Neural progenitor cell (in vitro differentiated cells): ENCODE data around the gene MORC2. TPM values are rescaled to one million over a fixed set of nuclear protein-coding genes. Genes with fewer than 3 reads are reported as not detected.

Experiments
- DNase-seq: peaks from one replicate; pipeline ENCODE4 v3.0.0-alpha.2; 2016; ENCODE audit warnings: low spot score
- H2AFZ ChIP-seq: fragments of 200-600 bp; sonication (generic); replicated peaks from 2 replicates; pipeline ENCODE4 v1.6.1; 2016; ENCODE audit warnings: antibody characterized with exemption
- H3F3A ChIP-seq: fragments of 200-600 bp; sonication (generic); 2 replicates; pipeline ENCODE4 v1.6.1; 2016; ENCODE audit warnings: antibody characterized with exemption, low read depth
- H3K27ac ChIP-seq: fragments of 200-600 bp; sonication (generic); 2 replicates; pipeline ENCODE4 v1.5.1; 2016; ENCODE audit warnings: mild to moderate bottlenecking
- H3K27me3 ChIP-seq: fragments of 200-600 bp; sonication (generic); 2 replicates; pipeline ENCODE4 v1.6.1; 2016; ENCODE audit warnings: mild to moderate bottlenecking, moderate library complexity
- H3K36me3 ChIP-seq: fragments of 200-600 bp; sonication (generic); 2 replicates; pipeline ENCODE4 v1.5.1; 2016
- H3K4me1 ChIP-seq: fragments of 200-600 bp; sonication (generic); 2 replicates; pipeline ENCODE4 v1.6.1; 2016; ENCODE audit warnings: mixed run types
- H3K4me2 ChIP-seq: fragments of 200-600 bp; sonication (generic); 2 replicates; pipeline ENCODE4 v1.6.1; 2016
- H3K4me3 ChIP-seq: fragments of 200-600 bp; sonication (generic); 2 replicates; pipeline ENCODE4 v1.5.1; 2016
- H3K79me2 ChIP-seq: fragments of 200-600 bp; sonication (generic); 2 replicates; pipeline ENCODE4 v1.6.1; 2016; ENCODE audit warnings: low read depth
- H3K9ac ChIP-seq: fragments of 200-600 bp; sonication (generic); 2 replicates; pipeline ENCODE4 v1.6.1; 2016
- H3K9me3 ChIP-seq: fragments of 200-600 bp; sonication (generic); 2 replicates; pipeline ENCODE4 v1.5.1; 2016; ENCODE audit warnings: low read depth
- H4K20me1 ChIP-seq: fragments of 200-600 bp; sonication (generic); 2 replicates; pipeline ENCODE4 v1.6.1; 2016; ENCODE audit warnings: low read depth
- H3K27ac Mint-ChIP-seq: 3 replicates; pipeline ENCODE4 v1.8.0; 2021; ENCODE audit warnings: mixed read lengths
- H3K27me3 Mint-ChIP-seq: 2 replicates; pipeline ENCODE4 v1.8.0; 2022; ENCODE audit warnings: low read depth, mild to moderate bottlenecking, inconsistent platforms, moderate library complexity, mixed read lengths; ENCODE audit not compliant: insufficient read depth
- H3K36me3 Mint-ChIP-seq: 3 replicates; pipeline ENCODE4 v1.8.0; 2021; ENCODE audit warnings: mixed read lengths
- H3K4me1 Mint-ChIP-seq: 3 replicates; pipeline ENCODE4 v1.8.0; 2021; ENCODE audit warnings: mixed read lengths
- H3K4me3 Mint-ChIP-seq: 3 replicates; pipeline ENCODE4 v1.8.0; 2021; ENCODE audit warnings: mild to moderate bottlenecking, moderate library complexity, mixed read lengths
- H3K9me3 Mint-ChIP-seq: 3 replicates; pipeline ENCODE4 v1.8.0; 2020; ENCODE audit warnings: mixed read lengths
- EZH2 ChIP-seq: fragments of 200-600 bp; sonication (generic); IDR thresholded peaks from 2 replicates; pipeline ENCODE4 v1.6.1; 2017; ENCODE audit warnings: antibody characterized with exemption, mild to moderate bottlenecking, moderate library complexity
- EZH2phosphoT487 ChIP-seq: fragments of 200-600 bp; sonication (generic); IDR thresholded peaks from 2 replicates; pipeline ENCODE4 v1.6.1; 2017; ENCODE audit warnings: antibody characterized with exemption
- total RNA-seq: library from RNA; depleted of rRNA; stranded (reverse); fragments of >200 nt; gene quantifications from 2 replicates; pipeline ENCODE4 v1.2.3, GENCODE V29; 2015; ENCODE audit warnings: low replicate concordance
- TF ChIP-seq, protein P1 (sequence below): fragments of 200-600 bp; sonication (generic); IDR thresholded peaks from 2 replicates; pipeline ENCODE4 v1.5.1; 2017; ENCODE audit warnings: antibody characterized with exemption, mild to moderate bottlenecking

Gene MORC2
- total RNA-seq, 1 donor from 2014 or later, result 29.8 TPM

GRCh38 chr22:30985561-30986208, 17.1 kb upstream of the MORC2 start:
- Histone ChIP-seq H3K4me3 (no peak overlapping the region), H3K4me1 (no peaks in the 10 kb centered on the region), H4K20me1 (no peaks in the 10 kb centered on the region), H3K36me3 (no peaks in the 10 kb centered on the region), H3K9me3 (peaks cover 5% of the 10 kb centered on the region), H3K9ac (no peak overlapping the region), H3K4me2 (no peak overlapping the region), H3K79me2 (peaks cover 6% of the 10 kb centered on the region), H3K27me3 (no peaks in the 10 kb centered on the region), H3K27ac (no peak overlapping the region), H2AFZ (no peak overlapping the region), H3F3A (no peaks in the 10 kb centered on the region)
- no peaks in the 10 kb centered on the region for H3K4me1 Mint-ChIP-seq
- TF ChIP-seq, protein P1, sequence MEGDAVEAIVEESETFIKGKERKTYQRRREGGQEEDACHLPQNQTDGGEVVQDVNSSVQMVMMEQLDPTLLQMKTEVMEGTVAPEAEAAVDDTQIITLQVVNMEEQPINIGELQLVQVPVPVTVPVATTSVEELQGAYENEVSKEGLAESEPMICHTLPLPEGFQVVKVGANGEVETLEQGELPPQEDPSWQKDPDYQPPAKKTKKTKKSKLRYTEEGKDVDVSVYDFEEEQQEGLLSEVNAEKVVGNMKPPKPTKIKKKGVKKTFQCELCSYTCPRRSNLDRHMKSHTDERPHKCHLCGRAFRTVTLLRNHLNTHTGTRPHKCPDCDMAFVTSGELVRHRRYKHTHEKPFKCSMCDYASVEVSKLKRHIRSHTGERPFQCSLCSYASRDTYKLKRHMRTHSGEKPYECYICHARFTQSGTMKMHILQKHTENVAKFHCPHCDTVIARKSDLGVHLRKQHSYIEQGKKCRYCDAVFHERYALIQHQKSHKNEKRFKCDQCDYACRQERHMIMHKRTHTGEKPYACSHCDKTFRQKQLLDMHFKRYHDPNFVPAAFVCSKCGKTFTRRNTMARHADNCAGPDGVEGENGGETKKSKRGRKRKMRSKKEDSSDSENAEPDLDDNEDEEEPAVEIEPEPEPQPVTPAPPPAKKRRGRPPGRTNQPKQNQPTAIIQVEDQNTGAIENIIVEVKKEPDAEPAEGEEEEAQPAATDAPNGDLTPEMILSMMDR, result no peak
- TF ChIP-seq EZH2phosphoT487, result no peak
- no peak for TF ChIP-seq EZH2
- H3K27me3 Mint-ChIP-seq, result peaks cover 2% of the 10 kb centered on the region
- peaks cover 80% of the 10 kb centered on the region for H3K9me3 Mint-ChIP-seq
- DNase-seq, result no peak
- no peak overlapping the region for H3K27ac Mint-ChIP-seq
- H3K36me3 Mint-ChIP-seq, result peaks cover 53% of the 10 kb centered on the region
- H3K4me3 Mint-ChIP-seq, result no peak overlapping the region

DNA sequence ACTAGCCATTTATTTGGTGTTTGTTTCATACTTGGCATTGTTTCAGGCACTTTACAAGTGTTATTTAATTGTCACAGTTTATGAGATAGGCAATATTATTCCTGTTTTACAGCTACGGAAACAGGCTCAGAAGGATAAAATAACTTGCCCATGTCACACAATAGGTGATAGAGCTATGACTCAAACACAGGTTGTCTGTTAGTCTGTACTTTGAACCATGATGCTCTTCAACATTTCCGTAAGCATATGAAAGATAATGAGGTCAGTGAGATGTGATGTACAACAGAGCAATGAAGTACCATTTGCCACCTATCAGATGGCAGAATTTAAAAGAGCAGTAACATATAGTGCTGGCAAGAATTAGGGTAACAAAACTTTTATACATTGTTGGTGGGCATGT, 15.7 kb upstream of the MORC2 start:
- Histone ChIP-seq H3K9ac (no peak overlapping the region), H4K20me1 (no peaks in the 10 kb centered on the region), H3K4me3 (no peak overlapping the region), H2AFZ (no peak overlapping the region), H3K9me3 (peaks cover 5% of the 10 kb centered on the region), H3F3A (peaks cover 5% of the 10 kb centered on the region), H3K4me1 (no peaks in the 10 kb centered on the region), H3K79me2 (peaks cover 18% of the 10 kb centered on the region), H3K27ac (no peak overlapping the region), H3K27me3 (no peaks in the 10 kb centered on the region), H3K36me3 (no peaks in the 10 kb centered on the region), H3K4me2 (no peak overlapping the region)
- Mint-ChIP-seq H3K27ac (no peak overlapping the region), H3K4me1 (no peaks in the 10 kb centered on the region), H3K27me3 (peaks cover 2% of the 10 kb centered on the region), H3K36me3 (peaks cover 53% of the 10 kb centered on the region), H3K9me3 (peaks cover 83% of the 10 kb centered on the region), H3K4me3 (no peak overlapping the region)
- no peak for DNase-seq
- TF ChIP-seq EZH2phosphoT487, result no peak
- TF ChIP-seq, protein P1, result no peak
- TF ChIP-seq EZH2, result no peak

GRCh38 chr22:30982512-30982911, 13.9 kb upstream of the MORC2 start:
- H3K27ac ChIP-seq, result no peak overlapping the region
- no peaks in the 10 kb centered on the region for H4K20me1 ChIP-seq
- H3K27me3 ChIP-seq, result no peaks in the 10 kb centered on the region
- H3K9me3 ChIP-seq, result peaks cover 7% of the 10 kb centered on the region
- Mint-ChIP-seq H3K27ac (no peak overlapping the region), H3K4me3 (no peak overlapping the region), H3K9me3 (peaks cover 82% of the 10 kb centered on the region), H3K36me3 (peaks cover 60% of the 10 kb centered on the region), H3K4me1 (no peaks in the 10 kb centered on the region), H3K27me3 (peaks cover 8% of the 10 kb centered on the region)
- DNase-seq, result no peak
- no peaks in the 10 kb centered on the region for H3K4me1 ChIP-seq
- peaks cover 16% of the 10 kb centered on the region for H3F3A ChIP-seq
- peaks cover 34% of the 10 kb centered on the region for H3K79me2 ChIP-seq
- no peak overlapping the region for H3K9ac ChIP-seq
- no peak overlapping the region for H2AFZ ChIP-seq
- H3K36me3 ChIP-seq, result peaks cover 11% of the 10 kb centered on the region
- no peak overlapping the region for H3K4me3 ChIP-seq
- TF ChIP-seq EZH2 (no peak), EZH2phosphoT487 (no peak)
- TF ChIP-seq, protein P1, result no peak
- H3K4me2 ChIP-seq, result no peak overlapping the region
